ENCODE measurements around the gene CATSPER3.

CATSPER3 gene

DNA sequence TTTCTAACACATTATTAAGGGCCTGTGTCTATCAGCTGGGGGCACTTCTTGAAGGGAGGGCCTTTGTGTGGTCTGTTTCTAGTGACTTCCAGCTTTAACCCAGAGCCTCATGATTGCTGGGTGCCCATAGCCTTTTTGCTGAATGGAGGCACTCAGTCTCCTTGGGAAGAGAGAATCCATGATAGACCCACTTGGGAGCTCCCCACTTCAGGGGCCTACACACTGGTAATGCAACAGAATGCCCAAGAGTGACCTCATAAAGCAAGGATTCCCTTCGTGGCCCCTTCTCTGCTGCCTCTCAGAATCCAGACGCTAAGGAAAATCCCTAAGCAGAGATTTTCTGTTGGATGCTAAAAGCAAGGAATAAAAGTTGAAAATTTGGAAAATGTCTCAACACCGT, at the start of gene CATSPER3:
Gene CATSPER3, plus strand, starts transcription at position 301 of the 400 bp plus-strand sequence. Its CDS starts 85 bp downstream, at position 386.
- DNase-seq: no peak

DNA sequence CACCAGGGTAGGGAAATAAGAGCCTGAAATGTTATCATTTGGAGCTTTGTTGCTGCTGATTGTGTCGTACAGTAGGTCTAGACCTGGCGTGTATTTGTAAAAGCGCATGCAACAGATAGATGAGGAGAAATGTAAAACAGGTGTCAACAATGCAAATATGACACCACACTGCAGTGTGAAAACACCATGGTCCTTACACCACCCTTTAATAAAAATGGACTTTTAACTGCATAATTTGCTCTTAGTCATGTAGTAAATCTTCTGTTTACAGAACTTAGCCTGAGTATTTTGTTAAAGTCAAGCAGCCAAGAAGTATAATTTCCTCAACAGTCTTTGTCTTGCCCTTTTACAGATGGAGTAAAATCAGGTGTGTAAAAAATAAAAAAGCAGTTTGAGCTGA, 48.8 kb upstream of the CATSPER3 start:
- no peak for DNase-seq

GRCh38 chr5:134920848-134921575, 46.7 kb upstream of the CATSPER3 start:
- DNase-seq: no peak

GRCh38 chr5:134932508-134932907, 35.2 kb upstream of the CATSPER3 start:
- DNase-seq: no peak

- DNase-seq: no peak
These were observed 33.5 kb upstream of the CATSPER3 start for GRCh38 chr5:134934202-134934601.

DNA sequence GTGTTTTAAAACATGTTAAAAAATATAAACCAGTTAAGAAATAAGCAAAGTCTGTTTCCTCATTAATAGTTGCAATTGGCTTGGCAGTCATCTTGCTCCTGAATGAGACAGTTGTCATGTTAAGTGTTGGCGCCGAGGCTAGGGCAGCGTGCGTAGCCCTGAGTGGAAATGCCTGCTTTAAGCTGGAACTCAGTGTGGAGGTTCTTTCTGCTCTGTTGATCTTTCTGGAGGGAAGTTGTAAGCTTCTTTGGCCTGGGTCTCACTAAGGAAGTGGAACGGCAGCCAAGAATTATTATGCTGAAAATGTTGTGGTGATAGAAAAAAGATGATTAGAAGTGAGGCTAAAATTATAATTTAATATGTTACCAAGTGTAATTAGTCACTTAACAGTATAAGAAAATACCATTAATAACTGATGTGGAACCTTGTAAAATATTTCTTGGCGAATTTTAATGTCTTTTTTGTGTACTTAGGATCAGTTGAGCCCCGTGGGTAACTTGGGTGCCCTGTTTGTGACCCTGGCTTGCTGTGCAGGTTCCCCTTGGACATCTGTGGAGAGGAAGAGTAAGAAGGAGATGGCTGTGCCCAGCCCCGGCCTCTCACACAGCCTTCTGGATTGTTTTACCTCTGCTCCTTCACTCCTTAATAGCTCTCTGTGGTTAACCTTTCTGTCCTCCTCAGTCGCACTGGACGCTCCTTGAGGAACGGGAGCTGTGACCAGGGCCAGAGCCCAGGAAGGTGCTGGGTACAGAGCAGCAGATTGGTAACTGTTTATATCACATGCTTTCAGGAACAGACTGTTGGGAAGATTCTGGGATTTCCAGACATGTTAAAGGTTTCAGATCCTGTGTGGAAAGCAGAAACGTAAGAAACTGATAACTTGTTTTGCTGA, 31.8 kb upstream of the CATSPER3 start:
- DNase-seq: no peak

- no peak for DNase-seq
These were observed 30.2 kb upstream of the CATSPER3 start for GRCh38 chr5:134937526-134937925.

DNA sequence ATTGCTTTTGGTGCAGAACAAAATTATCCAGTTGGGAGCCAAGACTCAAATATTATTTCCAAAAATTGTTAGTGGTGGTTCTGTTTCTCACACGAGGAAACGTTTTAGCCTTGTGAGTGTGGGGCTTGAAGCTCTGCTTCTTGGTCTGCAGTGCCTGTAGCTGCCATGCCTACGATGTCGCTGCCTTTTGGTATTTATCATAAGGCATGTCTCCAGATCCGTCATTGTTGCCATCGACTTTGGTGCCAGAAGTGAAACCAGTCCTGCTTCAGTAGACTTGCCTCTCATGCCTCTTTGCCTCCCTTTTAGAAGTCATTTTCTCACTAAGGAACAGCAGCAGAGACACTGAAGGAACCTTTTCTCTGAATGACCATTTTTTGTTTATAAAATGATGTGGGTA, 29.7 kb upstream of the CATSPER3 start:
- no peak for DNase-seq

DNA sequence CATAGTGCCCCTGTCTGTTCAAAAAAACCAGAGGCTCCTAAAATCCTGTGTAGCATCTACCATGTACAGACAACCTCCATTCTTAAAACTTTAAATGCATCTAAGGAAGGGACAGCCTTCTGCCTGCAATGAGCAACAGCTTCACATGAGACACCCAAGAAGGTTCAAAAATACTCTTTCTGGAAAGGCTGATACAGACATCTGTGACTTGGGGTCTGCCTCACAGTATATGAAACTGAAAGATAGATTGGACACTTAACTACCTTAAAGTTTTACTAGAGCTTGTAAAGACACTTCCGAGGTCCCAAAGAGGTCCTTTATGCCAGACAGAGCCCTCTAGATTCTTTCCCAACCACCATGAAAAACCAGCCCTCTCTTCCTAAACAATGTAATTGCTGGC, 28.2 kb upstream of the CATSPER3 start:
- no peak for DNase-seq

DNA sequence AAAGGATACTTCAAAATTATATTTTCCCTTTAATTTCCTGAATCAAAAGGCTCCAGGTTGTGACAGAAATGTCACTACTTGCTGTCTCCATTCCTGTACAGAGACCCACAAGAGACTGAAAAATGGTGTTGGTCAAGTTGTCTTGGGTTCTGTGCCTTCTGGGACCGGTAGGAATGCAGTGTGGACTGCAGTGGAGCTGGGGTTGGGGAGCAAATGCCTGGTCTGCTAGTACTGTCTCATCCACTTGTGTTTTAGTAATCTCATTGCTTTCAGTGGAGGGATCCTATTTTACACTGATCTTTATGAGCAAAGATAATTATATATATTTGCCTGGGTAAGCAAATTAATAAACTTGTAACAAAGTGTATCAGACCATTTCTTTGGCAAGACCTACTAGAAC, 24.2 kb upstream of the CATSPER3 start:
- DNase-seq: no peak

DNA sequence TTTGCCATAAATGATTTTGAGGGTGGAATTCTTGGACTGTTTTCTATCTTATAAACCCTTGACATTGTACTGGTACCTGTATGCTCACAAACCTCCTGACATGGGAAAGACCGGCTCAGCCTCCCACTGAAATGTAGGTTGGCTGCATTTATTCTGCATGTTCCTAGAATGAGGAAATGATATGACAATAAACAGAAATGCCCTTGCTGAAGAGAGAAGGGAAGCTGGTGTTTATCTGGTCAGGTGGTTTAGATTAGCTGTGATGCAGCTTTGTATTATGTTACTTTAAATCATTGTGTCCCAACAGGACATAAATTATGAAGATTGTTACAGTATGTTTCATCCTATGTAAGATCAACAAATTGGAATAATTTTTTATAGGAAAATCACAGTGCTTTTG, 23.1 kb upstream of the CATSPER3 start:
- DNase-seq: no peak

DNA sequence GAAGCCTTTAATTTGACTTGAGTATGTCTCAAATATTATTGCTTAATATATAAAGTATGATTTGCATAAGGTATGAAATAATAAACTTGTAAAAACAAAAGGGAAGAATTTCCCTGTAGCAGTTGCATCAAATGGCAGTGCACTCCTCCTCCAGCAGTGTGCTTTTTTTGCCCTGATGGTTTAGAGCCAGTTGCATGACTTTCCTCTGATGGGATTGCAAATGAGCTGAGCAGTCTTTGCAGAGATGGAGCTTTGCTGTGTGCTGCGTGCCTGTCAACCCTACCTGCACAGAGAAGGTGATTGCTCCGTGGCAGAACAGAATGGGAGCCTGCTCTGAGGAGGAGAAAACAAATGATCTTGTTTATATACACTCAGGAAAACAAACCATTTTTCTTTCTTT, 22.7 kb upstream of the CATSPER3 start:
- no peak for DNase-seq

GRCh38 chr5:134948911-134949310, 18.8 kb upstream of the CATSPER3 start:
- no peak for DNase-seq

DNA sequence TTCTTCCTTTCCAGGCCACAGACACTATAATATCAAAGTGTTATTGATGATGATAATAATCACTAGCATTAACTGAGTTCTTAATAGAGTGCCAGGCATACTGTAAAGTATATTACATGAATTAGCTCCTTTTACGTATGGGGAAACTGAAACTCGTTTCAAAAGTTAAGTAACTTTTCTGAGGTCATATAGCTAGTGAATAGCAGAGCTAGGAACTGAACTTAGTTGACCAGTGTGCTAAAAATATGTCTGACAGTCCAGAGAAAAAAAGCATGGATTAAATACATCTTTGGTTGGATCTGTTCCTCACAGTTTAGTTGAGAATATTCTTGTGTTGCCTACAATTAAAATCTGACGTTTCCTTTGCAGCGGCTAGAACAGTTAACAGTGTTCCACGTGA, 18.4 kb upstream of the CATSPER3 start:
- DNase-seq: no peak

DNA sequence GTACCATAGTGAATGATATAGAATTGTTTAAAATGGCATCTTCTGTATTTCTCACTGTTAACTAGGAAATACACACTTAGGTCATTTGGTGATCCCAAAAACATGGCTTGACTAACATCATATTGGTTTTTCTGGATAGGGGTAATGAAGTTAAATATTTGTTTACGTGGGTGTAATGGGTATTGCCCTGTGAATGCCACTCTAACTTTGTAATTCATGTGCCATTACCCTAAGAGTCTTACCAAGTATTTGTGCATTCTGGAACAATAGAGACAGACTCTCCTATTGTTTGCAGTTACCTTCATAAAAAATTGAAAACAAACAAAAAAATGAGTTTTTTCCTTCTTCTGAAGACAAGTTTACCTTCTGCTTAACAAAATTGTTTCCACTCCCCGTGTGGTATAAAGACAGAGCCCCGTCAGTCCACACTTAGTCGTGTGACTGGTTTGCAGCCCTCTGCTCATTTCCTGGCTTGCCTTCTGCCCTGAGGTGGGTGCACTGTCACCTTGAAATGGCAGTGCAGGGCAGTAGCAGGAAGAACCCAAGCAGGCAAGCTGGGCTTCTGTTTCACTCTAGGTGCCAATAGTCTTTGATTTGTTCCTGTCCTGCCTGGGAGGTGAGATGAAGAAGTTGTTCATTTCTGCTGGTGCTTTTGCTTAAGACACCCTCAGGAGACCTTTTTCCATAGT, 9.6 kb upstream of the CATSPER3 start:
- DNase-seq: no peak

DNA sequence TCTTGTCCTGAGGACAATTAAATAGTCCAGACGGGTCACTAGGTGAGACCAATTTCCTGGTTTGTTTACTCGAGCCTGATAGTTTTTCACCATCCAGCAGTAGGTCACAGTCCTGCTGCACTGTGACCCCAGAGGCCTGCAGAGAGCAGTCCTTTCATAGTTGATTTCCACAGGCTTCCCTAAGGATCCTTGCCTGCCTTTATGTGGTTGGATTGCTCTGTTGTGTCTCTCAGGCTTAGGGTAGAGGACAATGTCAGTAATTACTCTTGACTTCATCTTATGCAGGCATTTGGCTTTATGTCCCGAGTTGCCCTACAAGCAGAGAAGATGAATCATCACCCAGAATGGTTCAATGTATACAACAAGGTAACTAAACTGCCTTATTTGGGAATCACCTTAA, 9.0 kb upstream of the CATSPER3 start:
- no peak for DNase-seq

- DNase-seq: no peak
These were observed 4.6 kb upstream of the CATSPER3 start for GRCh38 chr5:134963098-134963497.

GRCh38 chr5:134964359-134965270, 3.1 kb upstream of the CATSPER3 start:
- no peak for DNase-seq

DNA sequence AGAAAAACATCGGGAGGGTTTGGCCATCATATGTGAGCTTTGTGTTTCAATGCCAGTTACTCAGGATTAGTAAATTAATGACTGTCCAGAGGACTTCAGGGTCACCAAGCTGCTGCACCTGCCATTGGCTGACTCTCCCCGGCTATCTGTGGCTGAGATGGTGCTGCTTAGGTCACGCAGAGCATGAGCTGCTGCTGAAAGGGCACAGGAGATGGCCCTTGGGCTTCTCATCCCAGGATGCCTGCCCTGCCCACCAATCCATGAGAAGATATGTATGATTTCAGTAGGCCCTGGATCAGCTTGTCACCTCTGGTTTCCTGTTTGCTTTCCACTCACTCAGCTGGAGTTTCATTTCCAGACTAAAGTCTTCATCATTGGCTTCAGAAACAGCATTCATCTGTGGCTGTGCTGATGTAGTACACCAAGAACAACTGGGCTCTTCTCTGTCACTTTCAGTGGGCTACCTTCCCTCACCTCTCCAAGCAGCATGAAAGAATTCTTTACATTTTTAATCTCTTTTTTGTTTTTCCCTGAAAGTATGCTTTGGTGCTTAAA, 2.4 kb upstream of the CATSPER3 start:
- no peak for DNase-seq

DNA sequence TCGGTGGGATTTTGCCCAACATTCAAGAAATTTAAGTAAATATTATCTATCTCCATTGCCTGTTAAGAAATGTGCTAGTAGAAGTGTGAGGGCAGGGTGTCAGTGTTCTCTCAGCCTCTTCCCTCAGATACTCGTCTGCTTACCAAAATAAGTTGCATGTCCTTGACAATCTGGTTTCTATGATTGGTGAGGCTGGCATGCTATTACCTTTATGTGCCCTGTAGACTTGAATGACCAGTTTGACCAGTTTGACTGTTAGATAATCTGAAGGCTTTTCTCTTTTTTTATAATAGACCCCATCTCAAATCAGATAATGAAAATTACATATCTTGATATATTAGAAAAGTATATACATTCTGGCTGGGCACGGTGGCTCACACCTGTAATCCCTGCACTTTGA, 348 bp downstream of the CATSPER3 start:
- DNase-seq: no peak

DNA sequence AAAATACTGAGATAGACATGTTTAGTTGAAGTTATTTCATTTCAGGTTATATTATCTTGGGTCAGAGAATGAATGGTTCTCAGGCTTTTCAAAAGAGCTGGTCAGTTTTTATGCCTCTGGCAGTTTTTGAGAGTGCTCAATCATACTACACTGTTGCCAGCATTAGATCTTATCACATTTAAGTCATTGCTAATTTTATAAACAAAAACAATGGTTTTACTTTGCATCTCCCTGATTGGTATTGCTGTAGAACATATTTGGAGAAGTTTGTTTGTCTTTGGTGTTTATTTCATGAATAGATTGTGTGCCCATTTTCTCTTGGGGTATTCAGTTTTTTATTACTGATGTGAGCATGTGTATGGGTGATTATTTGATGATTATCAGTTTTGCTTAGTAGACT, 1.5 kb downstream of the CATSPER3 start:
- DNase-seq: no peak

DNA sequence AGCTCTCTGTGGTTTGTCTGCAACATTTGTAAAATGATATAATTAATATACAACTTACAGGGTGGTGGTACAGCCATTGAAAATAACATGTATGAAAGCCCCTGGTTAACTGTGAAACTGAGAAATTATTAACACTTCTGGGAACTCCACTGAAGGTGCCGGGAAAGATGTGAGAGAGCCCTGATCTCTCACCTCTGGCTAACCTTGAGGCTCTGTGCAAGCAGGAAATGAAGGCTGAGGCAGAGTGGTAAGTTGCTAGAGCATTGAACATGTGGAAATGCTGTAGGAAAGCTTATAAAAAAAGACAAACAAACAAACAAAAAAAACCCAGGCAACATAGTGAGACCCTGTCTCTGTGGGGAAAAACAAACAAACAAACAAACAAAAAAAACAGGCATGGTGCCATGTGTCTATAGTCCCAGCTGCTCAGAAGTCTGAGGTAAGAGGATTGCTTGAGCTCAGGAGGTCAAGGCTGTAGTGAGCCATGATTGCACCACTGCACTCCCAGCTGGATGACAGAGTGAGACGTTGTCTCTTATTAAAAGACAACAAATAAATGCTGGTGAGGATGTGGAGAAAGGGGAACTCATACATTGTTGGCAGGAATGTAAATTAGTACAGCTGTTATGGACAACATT, 7.5 kb downstream of the CATSPER3 start:
- no peak for DNase-seq

All from amniotic stem cell (primary cell).